ENCODE data around the gene NTRK3.

DNA sequence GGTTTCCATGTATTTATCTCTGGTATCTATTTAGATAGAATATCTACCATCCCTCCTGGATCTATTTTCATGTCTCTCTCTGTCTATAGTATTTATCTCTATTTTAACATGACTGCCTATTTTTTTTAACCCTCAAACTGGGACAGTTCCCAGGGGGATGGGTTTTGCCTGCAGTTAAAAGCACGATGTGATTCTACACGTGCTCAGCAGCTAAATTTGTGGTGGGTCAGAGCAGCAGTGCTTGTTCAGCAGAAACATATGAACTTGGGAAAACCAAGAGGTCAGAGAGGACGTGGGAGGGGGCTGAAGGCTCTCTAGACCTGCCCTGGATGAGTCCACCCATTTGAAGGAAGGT, 189.2 kb downstream of the NTRK3 start:
- no peak for TF ChIP-seq JUN (IDR thresholded peaks at IDR 0.05; ENCODE audit: borderline replicate concordance, insufficient read depth, insufficient read length, low read depth)
- TF ChIP-seq, protein P1, sequence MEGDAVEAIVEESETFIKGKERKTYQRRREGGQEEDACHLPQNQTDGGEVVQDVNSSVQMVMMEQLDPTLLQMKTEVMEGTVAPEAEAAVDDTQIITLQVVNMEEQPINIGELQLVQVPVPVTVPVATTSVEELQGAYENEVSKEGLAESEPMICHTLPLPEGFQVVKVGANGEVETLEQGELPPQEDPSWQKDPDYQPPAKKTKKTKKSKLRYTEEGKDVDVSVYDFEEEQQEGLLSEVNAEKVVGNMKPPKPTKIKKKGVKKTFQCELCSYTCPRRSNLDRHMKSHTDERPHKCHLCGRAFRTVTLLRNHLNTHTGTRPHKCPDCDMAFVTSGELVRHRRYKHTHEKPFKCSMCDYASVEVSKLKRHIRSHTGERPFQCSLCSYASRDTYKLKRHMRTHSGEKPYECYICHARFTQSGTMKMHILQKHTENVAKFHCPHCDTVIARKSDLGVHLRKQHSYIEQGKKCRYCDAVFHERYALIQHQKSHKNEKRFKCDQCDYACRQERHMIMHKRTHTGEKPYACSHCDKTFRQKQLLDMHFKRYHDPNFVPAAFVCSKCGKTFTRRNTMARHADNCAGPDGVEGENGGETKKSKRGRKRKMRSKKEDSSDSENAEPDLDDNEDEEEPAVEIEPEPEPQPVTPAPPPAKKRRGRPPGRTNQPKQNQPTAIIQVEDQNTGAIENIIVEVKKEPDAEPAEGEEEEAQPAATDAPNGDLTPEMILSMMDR (IDR thresholded peaks at IDR 0.05; ENCODE audit: extremely low read depth in 1 of 2, insufficient read depth in 1 of 2, low read depth in 1 of 2, low read length in 2 of 2) = no peak
- no peak for TF ChIP-seq EZH2 (IDR thresholded peaks at IDR 0.05; ENCODE audit: borderline replicate concordance, low read depth, low read length, severe bottlenecking)
- no peak for TF ChIP-seq POLR2A (IDR thresholded peaks at IDR 0.05; ENCODE audit: low read depth, low read length)

Measured in endothelial cell of umbilical vein (primary cell).